Ovary (tissue), 3 donors: ENCODE data around the gene SPRY1.

Experiments used
- CTCF ChIP-seq, 3 donors: fragments of 450-650 bp in 2 of 3; fragments of 200-600 bp in 1 of 3; IDR thresholded peaks; one replicate each; pipeline versions ENCODE4 v1.5.1 to v1.8.0; 2016 to 2022; ENCODE audit warnings: antibody characterized with exemption in 3 of 3, mild to moderate bottlenecking in 1 of 3
- EP300 ChIP-seq: sonication (generic); formaldehyde crosslinking; IDR thresholded peaks from one replicate; pipeline ENCODE4 v1.6.1; 2017; ENCODE audit warnings: antibody characterized with exemption
- donor health status: DM: no; HTN: no; CAD: no.

GRCh38 chr4:123390846-123391456 lies 5.6 kb upstream of the SPRY1 start:
- peak in 1 of 3 donors; percentile 33 for TF ChIP-seq CTCF (IDR thresholded peaks at IDR 0.05)
- TF ChIP-seq EP300, result no peak
